ENCODE data around the gene PARD3B. TPM values are rescaled to one million over a fixed set of nuclear protein-coding genes. Genes with fewer than 3 reads are reported as not detected.

PARD3B gene
- total and polyA plus RNA-seq, 2 of the 8 experiments (the other 6 are each of a cell fraction or from before 2014, with no cell fraction given), result 1.2 to 5.7 TPM

GRCh38 chr2:204713211-204713610 lies 167.9 kb downstream of the PARD3B start (continued):
- no peak for TF ChIP-seq E2F6 (IDR thresholded peaks at IDR 0.05)

Data from H1 (cell line).